Measurements from ENCODE around the gene NTM.

NTM gene

DNA sequence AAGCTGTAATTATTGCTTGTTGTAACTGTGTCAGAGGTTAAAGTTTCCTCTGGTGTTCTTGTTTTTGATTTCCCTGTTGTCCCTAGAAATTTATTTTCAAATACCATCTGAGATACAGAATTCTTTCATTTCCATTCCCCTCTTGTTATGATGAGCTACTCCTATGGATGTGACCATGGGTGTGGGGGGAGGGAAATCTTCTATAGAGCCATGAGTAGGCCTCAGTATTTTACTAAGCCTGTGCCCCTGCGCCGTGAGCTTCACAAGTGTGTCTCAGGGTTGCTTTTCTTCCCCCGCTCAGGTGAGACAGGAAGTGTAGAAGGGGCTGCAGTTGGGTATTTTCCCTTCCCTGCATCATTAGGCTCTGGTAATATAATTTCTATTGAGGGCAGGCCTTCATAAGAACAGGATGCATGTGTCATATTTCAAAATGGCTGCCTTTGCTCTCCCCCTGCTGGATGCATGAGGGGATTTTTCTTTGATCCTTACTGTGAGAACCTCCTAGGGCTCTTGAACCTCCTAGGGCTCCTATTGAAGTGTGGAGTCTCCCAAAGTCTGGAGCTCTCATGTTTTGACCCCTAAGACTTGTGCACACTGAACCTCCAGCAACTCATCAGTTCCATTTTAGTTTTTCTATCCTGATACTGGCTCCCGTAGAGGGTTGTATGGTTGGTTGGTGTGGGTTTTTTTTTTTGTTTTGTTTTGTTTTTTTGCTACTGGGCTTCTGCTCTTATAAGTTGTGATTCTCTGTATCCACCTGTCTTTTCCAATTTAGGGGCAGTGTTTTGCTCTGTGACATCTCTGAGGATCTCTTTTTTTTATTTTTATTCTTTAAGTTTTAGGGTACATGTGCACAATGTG is 658.2 kb downstream of the NTM start:
- DNase-seq (ENCODE audit: low read depth in 1 of 2, low spot score in 1 of 2), result no peak

DNA sequence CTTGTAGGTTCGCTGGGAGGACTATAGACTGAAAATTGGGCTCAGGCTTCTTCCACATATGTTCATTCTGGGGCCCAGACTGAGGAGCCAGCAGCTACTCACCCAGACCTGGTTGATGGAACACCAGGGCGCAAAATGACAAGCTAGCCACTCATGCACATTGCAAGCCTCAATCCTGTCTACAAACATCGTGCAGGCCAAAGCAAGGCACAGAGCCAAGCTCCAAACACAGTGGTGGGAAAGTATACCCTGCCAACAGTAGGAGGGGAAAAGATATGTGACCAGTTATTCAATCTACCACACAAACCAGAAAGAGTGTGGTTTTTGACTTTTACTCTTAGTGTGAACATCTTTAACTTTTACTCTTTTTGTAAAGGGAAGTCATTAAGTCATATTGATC is 660.5 kb downstream of the NTM start:
- no peak for DNase-seq (ENCODE audit: low read depth in 1 of 2, low spot score in 1 of 2)

DNA sequence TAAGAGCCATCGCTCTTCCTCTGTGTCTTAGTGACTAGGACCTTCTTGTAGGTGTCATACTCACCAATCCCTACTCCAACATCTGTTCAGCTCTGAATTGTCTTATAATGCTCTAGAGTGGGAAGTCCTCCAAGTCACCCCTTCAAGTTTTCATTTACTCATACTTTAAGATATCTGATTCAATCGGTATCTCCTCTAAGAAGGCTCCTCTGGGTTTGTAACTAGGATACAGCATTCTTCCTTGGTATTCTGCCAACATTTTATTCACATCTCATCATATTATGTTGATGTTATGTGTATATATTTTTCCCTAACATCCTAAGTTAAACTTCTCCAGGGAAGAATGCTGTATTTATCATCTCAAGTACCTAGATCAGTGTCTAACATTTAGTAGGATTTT is 662.1 kb downstream of the NTM start:
- no peak for DNase-seq (ENCODE audit: low read depth in 1 of 2, low spot score in 1 of 2)

DNA sequence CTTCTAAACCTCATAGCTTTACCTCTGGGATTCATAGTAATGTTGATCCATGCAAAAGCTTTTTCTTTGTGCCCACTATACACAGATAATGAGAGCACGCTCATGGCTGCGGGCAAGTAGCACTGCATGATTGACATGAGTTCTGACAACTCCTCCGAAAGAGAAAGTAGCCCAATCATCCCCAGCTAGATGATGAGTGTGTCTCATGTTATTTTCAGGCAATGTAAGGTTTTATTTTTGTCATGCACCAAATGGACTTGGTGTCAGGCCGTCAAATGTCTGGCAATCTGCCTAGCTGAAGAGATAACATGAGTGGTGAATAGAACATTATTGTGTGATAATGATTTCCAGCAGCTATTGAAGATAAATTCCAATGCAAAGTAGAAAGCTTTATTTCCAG is 662.6 kb downstream of the NTM start:
- DNase-seq (ENCODE audit: low read depth in 1 of 2, low spot score in 1 of 2), result no peak

DNA sequence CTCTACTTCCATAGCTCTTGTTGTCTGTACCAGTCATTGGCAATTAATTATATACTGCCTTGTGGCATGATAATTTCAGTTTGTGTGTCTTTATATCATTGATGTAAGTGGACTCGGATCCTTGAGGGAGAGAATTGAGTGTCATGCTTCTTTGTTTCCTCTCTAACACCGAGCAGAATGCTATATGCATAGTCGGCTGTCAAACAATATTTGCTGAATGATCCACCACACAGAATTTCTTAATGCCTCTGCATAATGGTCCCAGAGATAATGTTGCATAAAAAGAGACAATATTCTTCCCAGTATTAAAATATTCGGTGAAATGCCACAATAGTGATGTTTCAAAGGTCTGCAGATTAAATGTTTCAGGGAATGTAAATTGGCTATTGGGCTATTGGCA is 664.8 kb downstream of the NTM start:
- no peak for DNase-seq (ENCODE audit: low read depth in 1 of 2, low spot score in 1 of 2)

DNA sequence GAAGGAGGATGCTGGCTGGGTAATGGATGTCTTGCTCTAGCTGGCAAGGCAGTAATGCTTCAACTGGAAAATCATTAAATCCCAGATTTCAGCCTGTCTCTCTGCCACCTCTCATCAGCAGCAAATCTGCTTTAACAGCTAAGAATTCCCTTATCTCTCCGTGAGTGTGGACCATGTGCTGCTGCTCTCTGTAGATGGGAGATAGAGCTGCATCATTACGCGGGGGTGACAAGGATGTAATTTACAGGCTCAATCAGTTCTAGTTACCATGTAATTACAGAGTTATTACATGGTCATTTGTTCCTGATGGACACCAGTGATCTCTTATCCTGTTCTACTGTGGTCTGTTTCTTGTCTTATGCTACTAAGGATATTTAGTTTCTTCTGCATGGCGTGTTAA is 665.4 kb downstream of the NTM start:
- DNase-seq (ENCODE audit: low read depth in 1 of 2, low spot score in 1 of 2), result no peak

DNA sequence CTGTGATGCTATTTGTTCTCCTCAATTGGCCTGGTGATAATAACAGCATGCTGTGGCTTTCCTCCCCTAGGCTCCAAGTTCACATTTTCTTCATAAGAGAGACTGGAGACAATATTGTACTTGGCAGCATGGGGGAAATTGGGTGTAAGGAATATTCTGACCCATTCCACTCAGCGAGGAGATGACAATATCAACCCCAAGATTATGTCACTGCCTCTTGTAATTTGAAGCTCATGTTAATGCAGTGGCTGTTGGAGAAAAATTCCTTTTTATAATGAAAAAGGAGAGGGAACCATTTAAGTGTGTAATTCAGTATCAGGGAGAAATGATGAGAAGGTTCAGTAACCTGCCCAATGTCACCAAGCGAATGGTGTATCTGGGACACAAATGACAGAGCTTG is 665.8 kb downstream of the NTM start:
- DNase-seq (ENCODE audit: low read depth in 1 of 2, low spot score in 1 of 2), result no peak

DNA sequence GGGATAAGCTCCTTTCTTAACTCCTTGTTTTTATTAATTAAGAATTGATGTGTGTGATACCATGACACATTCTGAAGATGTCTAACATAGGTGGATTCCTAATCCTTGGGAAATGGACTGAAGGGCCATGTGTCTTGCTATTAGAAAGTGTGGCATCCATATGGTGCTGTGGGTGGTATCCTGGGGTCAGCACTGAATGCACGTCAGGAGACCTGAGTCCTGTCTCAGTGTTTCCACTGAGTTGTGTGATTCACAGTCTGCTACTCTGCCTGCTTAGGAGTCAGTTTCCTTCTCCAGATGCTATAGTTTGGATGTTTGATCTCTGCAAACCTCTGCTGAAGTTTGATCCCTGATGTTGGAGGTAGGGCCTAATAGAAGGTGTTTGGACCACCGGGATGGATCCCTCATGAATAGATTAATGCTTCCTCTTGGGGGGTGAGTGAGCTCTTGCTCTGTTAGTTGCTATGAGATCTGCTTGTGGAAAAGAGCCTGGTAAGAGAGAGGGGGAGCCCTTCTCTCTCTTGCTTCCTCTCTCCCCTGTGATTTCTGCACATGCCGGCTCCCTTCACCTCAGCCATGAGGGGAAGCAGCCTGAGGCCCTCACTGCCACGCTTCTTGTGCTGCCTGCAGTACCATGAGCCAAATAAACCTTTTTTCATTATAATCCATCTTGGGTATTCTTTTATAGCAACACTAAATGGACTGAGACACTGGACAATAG is 666.5 kb downstream of the NTM start:
- DNase-seq (ENCODE audit: low read depth in 1 of 2, low spot score in 1 of 2), result no peak

DNA sequence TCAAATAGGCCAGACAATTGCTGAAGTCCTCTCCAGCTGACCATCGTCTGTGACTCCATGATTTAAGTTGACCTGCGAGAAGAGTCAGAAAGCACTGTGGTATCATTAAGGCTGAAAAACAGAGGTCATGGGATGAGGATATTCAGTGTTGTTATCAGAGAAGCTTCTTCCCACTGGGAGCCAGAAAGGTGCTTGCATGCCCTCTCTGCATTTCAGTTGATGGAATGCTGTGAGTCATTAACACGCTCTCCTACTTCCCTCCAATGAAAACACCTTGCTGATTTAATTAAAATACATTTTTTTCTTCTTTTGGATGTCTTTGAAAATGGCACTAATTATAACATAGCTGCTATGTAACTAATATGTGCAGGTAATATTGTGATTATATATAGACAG is 667.0 kb downstream of the NTM start:
- no peak for DNase-seq (ENCODE audit: low read depth in 1 of 2, low spot score in 1 of 2)

DNA sequence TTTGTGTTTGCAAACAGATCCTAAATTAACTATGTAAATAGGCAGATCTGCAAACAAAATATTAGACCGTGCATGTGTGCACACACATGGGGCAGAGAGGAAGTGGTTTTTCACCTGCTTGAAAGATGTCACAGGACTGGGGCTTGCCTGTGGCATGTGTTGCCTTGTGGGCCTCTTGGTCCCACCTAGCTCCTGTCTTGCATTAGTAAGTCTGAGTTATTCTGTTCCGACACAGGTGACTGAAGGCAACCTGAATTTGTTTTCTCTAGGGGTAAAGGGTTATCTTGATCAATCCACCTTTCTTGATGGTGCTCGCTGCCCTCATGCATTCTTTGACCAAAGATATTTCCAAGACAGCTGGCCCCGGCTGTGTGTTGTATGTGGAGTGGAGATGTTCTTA is 667.5 kb downstream of the NTM start:
- DNase-seq (ENCODE audit: low read depth in 1 of 2, low spot score in 1 of 2), result no peak

DNA sequence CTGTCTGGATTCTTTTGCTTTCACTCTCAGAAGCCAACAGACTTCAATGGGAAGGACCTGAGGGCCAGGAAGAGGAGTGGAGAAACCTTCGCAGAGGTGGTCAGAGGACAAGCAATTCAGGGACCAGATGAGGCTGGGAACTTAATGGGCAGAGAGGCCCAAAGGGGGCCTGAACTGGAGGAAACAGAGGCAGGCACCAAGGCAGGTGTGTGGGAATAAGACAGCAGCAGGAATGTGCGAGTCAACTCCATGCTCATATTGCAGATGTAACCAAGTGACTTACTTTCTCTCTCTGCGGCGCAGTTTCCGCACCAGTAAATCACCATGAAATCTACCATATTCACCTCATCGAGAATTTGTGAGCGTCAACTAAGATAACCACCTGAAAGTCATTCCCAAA is 669.1 kb downstream of the NTM start:
- no peak for DNase-seq (ENCODE audit: low read depth in 1 of 2, low spot score in 1 of 2)

DNA sequence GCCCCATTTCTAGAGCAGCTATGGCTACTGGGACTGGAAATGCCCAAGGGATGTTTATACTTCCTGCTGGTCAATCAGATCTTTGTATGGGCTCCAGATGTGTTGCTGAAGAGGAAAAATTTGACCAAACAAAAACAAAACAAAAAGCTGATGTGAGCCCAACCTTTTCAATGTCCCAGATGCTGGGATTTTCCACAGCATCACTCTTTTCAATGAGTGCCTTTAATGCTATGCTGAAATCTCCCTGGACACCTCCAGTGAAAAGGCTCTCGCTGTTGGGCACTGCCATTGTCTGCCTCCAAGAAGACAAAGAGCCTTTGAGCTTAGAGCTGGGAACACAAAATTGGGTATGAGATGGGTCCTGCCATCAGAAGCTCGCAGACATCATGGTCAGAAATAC is 671.9 kb downstream of the NTM start:
- no peak for DNase-seq (ENCODE audit: low read depth in 1 of 2, low spot score in 1 of 2)

DNA sequence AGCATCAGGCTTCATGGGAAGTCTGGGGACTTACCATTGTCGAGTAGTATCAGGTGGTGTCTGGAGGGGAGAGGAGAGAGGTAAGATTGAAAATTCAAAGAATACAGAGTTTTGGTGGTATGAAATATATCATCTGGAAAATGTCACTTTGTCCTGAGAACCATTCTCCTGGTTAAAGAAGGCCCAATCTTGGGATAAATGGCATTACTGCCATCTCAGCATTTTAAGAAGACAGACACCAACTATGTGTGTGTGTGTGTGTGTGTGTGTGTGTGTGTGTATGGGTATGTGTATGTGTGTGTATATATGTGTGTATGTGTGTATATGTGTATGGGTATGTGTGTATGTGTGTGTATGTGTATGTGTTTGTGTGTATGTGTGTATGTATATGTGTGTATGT is 673.3 kb downstream of the NTM start:
- no peak for DNase-seq (ENCODE audit: low read depth in 1 of 2, low spot score in 1 of 2)

DNA sequence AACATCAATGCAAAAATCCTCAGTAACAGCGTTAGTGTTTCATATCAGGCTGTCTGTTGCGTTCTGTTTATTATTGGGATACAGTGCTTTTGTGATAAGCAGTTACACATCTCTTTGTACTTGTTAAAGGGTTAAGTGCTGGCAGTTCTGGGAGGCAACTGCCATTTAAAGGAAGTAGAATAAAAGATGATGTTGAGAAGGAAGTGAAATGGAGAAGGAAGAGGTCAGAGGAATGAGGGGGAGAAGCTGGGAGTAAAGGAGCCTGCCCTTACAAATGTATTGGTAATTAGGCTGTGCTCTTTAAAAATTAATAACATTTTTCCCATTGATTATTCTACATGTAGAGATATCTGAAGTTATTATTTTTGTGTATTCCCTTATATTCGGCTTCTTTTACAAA is 674.7 kb downstream of the NTM start:
- DNase-seq (ENCODE audit: low read depth in 1 of 2, low spot score in 1 of 2), result no peak

DNA sequence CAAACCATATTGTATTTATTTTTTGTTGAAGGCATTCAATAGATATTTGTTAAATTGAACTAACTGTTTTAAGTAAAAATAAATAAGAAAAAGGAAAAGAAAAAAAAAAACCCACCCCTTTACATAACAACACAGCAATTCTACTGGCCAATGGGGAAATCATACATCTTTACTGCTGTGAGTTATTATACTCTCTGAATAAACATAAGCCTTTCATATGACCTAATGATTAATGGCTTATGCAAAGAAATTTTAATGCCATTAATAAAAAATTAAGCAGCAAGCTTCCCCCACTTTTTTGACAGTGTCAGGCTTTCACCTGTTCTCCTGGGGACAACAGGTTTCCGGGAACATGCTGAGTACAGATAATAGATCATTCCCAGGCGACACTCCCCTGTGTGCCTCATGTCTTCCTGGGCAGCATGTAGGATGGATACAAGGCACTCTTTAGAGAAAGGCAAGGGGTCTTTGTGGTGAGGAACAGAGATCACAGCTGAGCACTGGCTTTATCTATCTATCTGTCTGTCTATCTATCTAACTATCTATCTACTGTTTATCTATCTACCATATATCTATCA is 676.0 kb downstream of the NTM start:
- DNase-seq (ENCODE audit: low read depth in 1 of 2, low spot score in 1 of 2), result no peak

DNA sequence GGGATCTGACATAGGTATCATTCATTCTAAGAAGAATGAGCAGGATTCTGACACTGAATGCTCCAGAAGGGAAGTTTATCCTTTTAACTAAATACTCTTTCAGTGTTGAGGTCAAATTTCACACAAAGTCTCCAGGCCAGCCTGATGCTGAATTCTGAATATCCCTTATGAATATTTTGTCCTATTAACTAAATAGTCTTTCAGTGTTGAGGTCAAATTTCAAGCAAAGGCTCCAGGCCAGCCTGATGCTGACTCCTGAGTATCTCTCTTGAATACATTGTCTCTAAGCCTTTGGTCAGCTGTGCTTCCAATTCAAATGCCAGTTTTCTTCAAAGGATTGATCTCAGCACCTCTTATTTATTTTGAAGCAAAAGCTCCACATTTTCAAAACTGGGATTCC is 676.8 kb downstream of the NTM start:
- no peak for DNase-seq (ENCODE audit: low read depth in 1 of 2, low spot score in 1 of 2)

DNA sequence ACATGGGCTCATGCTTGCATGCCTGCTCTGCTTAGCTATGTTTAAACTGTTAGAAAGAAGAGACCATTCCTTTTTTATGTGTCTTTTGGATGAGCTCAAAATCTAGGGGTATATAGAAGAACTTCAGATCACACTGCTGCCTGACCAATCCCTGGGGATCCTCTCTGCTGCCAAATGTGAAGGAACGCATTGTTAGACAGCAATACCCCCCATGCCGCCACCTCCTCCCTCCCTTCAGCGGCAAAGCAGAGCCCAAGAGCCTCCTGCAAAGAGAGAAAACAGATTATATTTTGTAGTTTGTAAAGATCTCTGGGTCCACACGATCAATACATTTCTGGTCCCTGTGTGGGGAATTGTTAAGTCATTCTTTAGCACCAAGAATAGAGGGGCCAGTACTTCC is 677.6 kb downstream of the NTM start:
- DNase-seq (ENCODE audit: low read depth in 1 of 2, low spot score in 1 of 2), result no peak

DNA sequence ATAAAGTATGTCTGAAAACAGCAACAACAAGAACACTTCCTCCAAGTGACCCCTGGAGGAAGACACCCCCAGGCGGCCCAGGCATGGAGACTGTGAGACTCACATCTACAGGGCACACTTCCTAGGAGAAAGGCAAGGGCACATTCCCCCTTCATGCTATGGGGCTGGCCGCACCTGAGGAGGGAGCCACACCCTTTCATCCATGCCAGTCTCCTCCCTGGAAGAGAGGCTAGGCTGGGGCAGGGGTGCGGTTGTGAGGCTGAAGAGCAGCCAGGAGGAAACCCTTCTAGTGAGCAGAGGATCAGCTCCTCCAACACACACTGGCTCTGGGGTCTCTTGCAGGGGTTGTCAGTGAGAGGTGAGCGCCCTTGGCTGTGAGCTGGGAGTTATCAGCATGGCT is 678.8 kb downstream of the NTM start:
- no peak for DNase-seq (ENCODE audit: low read depth in 1 of 2, low spot score in 1 of 2)

DNA sequence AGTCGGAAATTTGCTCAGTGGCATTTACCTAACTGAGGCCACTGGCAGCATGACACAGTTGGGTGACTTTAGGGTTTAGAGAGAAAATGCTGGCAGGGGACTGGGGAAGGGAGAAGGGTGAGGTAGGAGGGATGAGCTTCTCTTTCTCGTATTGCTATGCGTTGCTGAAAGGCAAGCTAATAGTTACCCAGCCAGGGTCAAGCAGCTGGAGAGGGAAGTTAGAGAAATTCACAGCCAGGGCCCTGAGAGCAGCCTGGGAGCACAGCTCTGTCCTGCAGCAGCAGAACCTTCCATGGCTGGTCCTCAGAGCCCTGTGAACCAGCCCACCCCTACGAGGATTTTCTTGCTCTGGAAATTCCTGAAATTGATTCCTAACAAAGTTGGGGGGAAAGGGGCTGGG is 679.6 kb downstream of the NTM start:
- no peak for DNase-seq (ENCODE audit: low read depth in 1 of 2, low spot score in 1 of 2)

DNA sequence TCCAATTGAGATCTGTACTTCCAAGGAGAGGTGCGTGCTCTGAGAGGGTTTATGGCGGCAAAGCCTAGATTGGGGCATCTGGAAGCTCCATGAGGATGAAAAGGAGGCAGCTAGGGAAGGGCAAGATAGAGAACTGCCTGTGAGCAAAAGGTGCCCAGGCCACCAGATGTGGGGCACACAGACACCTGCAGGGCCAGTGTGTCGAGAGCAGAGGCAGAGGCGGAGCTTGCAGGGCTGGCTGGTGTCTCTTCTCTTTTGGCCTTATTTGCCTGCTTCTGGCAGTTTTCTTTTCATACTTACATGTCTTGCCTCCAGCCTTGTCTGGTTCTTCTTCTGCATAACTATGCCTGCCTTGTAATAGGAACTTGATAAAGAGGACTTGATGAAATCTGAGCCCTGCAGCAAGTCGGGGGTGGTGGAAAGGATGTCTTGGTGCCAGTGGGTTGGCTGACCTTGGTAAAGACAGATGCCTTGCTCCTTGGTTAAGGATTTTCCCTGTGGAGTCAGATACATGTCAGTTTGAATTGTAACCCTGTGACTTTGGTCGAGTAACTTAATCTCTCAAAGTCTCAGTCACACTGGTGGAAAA is 680.3 kb downstream of the NTM start:
- DNase-seq (ENCODE audit: low read depth in 1 of 2, low spot score in 1 of 2), result no peak

DNA sequence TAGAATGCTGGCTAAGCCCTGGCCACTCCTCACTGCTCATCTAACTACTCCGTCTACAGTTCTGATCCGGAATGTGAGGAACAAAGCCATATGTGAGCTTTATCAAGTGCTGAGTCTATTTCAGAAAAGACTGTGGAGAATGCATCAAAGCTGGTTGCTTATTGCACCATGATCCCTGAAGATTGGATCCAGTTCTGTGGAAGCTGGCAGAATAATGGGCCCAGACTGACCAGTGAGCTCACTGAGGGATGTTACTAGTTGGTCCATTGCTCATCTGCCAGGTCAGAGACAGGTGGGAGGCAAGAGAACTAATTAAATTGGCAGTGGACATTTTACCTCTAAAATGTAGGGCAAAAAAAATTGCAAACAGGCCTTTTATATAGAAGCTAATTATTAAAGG is 681.3 kb downstream of the NTM start:
- DNase-seq (ENCODE audit: low read depth in 1 of 2, low spot score in 1 of 2), result no peak

DNA sequence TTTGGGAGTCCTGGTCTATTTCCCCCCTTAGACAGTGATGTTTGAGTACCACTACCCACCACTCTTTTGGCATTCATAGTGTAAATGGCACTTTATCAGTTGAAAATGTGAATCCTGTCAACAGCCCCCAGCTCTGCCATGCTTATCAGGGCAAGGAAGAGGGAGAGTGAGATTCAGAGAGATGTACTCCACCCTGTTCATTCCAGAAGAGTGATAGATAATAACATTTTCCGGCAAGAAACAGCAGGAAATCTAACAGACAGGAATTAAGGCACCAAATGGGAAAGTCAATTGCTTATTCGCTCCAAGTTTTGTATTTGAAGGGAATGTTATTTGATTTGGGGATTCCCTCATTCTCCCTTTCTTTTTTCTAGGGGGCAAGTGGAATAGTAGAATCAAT is 681.9 kb downstream of the NTM start:
- DNase-seq (ENCODE audit: low read depth in 1 of 2, low spot score in 1 of 2), result no peak
